ENCODE data around the gene OCLN. TPM values are rescaled to one million over a fixed set of nuclear protein-coding genes. Genes with fewer than 3 reads are reported as not detected.
"Not testable (repeated sequence)": the region's sequence is repeated elsewhere in the genome, so short reads cannot be mapped to it uniquely, and the experiment has no call there.

OCLN gene
- total RNA-seq, 4 donors from 2014 or later: 0.81 to 3.6 (median 2.6) TPM

- Histone ChIP-seq H3K9me3 (no peaks in the 10 kb centered on the region), H3K4me3 (no peak overlapping the region), H3K27me3 (no peaks in the 10 kb centered on the region), H3K4me1 (no peaks in the 10 kb centered on the region), H3K36me3 (no peaks in the 10 kb centered on the region), H3K27ac (no peak overlapping the region)
- no peak for TF ChIP-seq CTCF (IDR thresholded peaks at IDR 0.05)
- no peak for TF ChIP-seq POLR2AphosphoS5 (IDR thresholded peaks at IDR 0.05)
- ATAC-seq: no peak
- 71 to 82% methylated on average over 6 to 7 of the region's 8 CpGs for WGBS, 2 donors (ENCODE audit: low coverage in 1 of 2)
Measured at GRCh38 chr5:69467442-69468225, 25.0 kb upstream of the OCLN start.

GRCh38 chr5:69468631-69469030, 24.0 kb upstream of the OCLN start:
- TF ChIP-seq EP300 (IDR thresholded peaks at IDR 0.05) (no peak), POLR2A (IDR thresholded peaks at IDR 0.05) (no peak), POLR2AphosphoS5 (IDR thresholded peaks at IDR 0.05) (no peak), CTCF (IDR thresholded peaks at IDR 0.05) (no peak)
- no peaks in the 10 kb centered on the region for H3K9me3 ChIP-seq
- H3K36me3 ChIP-seq: no peaks in the 10 kb centered on the region
- no peaks in the 10 kb centered on the region for H3K27me3 ChIP-seq
- H3K27ac ChIP-seq: no peak overlapping the region
- no peak overlapping the region for H3K4me3 ChIP-seq
- H3K4me1 ChIP-seq: no peaks in the 10 kb centered on the region
- 43 to 50% methylated on average over 1 of the region's 1 CpG for WGBS, 2 donors (ENCODE audit: low coverage in 1 of 2)
- no peak for ATAC-seq

GRCh38 chr5:69471516-69471915, 21.1 kb upstream of the OCLN start:
- 75 to 82% methylated on average over 2 to 6 of the region's 6 CpGs for WGBS, 2 donors (ENCODE audit: low coverage in 1 of 2)
- not testable (repeated sequence) for H3K4me1 ChIP-seq

GRCh38 chr5:69472535-69473143, 20.0 kb upstream of the OCLN start:
- 94 to 98% methylated on average over 7 to 8 of the region's 16 CpGs for WGBS, 2 donors (ENCODE audit: low coverage in 1 of 2)

More at GRCh38 chr5:69471516-69471915, 21.1 kb upstream of the OCLN start:
- ATAC-seq, H3K36me3 ChIP-seq, H3K4me3 ChIP-seq, H3K27me3 ChIP-seq, H3K27ac ChIP-seq, H3K9me3 ChIP-seq: not testable (repeated sequence)

GRCh38 chr5:69477170-69477569, 15.4 kb upstream of the OCLN start:
- H3K36me3 ChIP-seq: no peaks in the 10 kb centered on the region
- H3K9me3 ChIP-seq: no peaks in the 10 kb centered on the region
- H3K4me3 ChIP-seq: no peak overlapping the region
- H3K27me3 ChIP-seq: no peaks in the 10 kb centered on the region
- no peak overlapping the region for H3K27ac ChIP-seq
- 8 to 17% methylated on average over 1 of the region's 1 CpG for WGBS, 2 donors (ENCODE audit: low coverage in 1 of 2)
- TF ChIP-seq EP300 (IDR thresholded peaks at IDR 0.05): no peak
- TF ChIP-seq POLR2A (IDR thresholded peaks at IDR 0.05): no peak
- TF ChIP-seq CTCF (IDR thresholded peaks at IDR 0.05): no peak
- no peak for TF ChIP-seq POLR2AphosphoS5 (IDR thresholded peaks at IDR 0.05)
- H3K4me1 ChIP-seq: no peaks in the 10 kb centered on the region
- ATAC-seq: no peak

More at GRCh38 chr5:69472535-69473143, 20.0 kb upstream of the OCLN start:
- H3K27me3 ChIP-seq, H3K9me3 ChIP-seq, H3K27ac ChIP-seq, H3K4me3 ChIP-seq, H3K4me1 ChIP-seq, H3K36me3 ChIP-seq, ATAC-seq: not testable (repeated sequence)

- WGBS, 2 donors (ENCODE audit: low coverage in 1 of 2): 75 to 77% methylated on average over 4 to 7 of the region's 7 CpGs
- not testable (repeated sequence) for H3K4me3 ChIP-seq, H3K36me3 ChIP-seq, H3K4me1 ChIP-seq, H3K9me3 ChIP-seq, H3K27me3 ChIP-seq, ATAC-seq, H3K27ac ChIP-seq
Measured at GRCh38 chr5:69478296-69478695, 14.3 kb upstream of the OCLN start.

All from gastroesophageal sphincter (tissue), 4 donors.